ENCODE measurements around the gene ITGA1. TPM values are rescaled to one million over a fixed set of nuclear protein-coding genes. Genes with fewer than 3 reads are reported as not detected.
A peak's percentile ranks its signal among the peaks of the same experiment; 100 is the strongest.

Gene ITGA1
- total RNA-seq, 4 donors from 2014 or later: 5.7 to 20.4 (median 12.4) TPM

GRCh38 chr5:52791366-52791765 lies 3.6 kb downstream of the ITGA1 start:
- H3K4me3 ChIP-seq: peak overlapping the region in 1 of 4 donors; percentile 64
- TF ChIP-seq POLR2A (IDR thresholded peaks at IDR 0.05): no peak
- no peak for TF ChIP-seq CTCF (IDR thresholded peaks at IDR 0.05 in 4 of 5, conservative IDR thresholded peaks at IDR 0.05 in 1 of 5)
- peaks cover 0 to 6% (median 0%) of the 10 kb centered on the region in 3 donors for H3K27me3 ChIP-seq
- ATAC-seq: no peak
- no peaks in the 10 kb centered on the region for H3K36me3 ChIP-seq
- no peak for DNase-seq
- intact Hi-C loops (cut with DNase I; ENCODE audit: low total_unique reads) (no loop called here), in situ Hi-C loops (cut with MboI; ENCODE audit: low sequenced_read_pairs in 4 of 4) (loop anchor here in 1 of 4 donors (25.0 kb wide), 1 partner anchor 121 kb away; no protein-coding TSS in a partner anchor)
- no peaks in the 10 kb centered on the region for H3K9me3 ChIP-seq
- peaks cover 16 to 19% of the 10 kb centered on the region in 2 donors for H3K4me1 ChIP-seq
- peak overlapping the region; percentile 68 to 83 (median 76) for H3K27ac ChIP-seq

DNA sequence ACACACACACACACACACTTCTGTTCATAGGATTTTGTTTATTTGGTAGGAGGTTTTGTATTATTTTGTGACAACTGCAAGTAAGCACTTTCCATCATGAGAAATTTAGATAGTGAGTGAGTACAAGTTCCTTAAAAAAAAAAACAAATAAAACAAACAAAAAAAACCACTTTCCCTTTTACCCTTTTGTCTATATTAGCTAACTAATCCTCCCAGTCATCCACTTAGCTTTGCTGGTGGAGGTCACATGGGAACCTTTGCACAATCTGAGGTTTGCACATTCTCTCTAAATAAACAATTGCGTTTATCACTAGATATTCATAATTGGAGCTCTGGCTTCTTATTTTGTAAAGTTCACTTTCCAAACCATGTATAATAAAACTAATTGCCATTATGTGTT lies 6.8 kb downstream of the ITGA1 start:
- Histone ChIP-seq H3K4me1 (peaks cover 22 to 24% of the 10 kb centered on the region in 2 donors), H3K27me3 (no peaks in the 10 kb centered on the region), H3K9me3 (no peaks in the 10 kb centered on the region), H3K4me3 (no peak overlapping the region), H3K36me3 (no peaks in the 10 kb centered on the region), H3K27ac (peak overlapping the region in 2 of 4 donors; percentile 7 to 22)
- intact Hi-C loops (cut with DNase I; ENCODE audit: low total_unique reads): no loop called here
- in situ Hi-C loops (cut with MboI; ENCODE audit: low sequenced_read_pairs in 4 of 4): loop anchor here in 1 of 4 donors (25.0 kb wide), 1 partner anchor 118 kb away; no protein-coding TSS in a partner anchor
- DNase-seq (no peak), ATAC-seq (no peak)
- TF ChIP-seq CTCF (IDR thresholded peaks at IDR 0.05 in 4 of 5, conservative IDR thresholded peaks at IDR 0.05 in 1 of 5) (no peak), POLR2A (IDR thresholded peaks at IDR 0.05) (no peak)

DNA sequence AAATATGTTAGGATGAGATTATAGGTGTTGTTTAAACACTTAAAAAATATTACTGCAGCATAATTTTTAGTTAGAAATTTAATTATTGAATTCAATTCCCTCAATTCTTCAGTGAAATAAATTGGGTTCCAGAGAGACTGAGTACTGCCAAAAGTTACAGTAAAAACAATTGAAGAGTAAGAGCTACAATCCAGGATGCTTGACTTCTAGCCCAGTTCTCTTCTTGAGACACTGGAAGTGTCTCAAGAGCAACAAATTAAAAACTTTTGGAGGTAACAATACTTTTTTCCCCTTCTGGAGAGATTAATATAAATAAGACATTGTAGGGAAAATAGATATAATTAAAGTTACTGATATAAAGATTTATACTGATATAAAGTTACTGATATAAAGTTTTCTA lies 8.3 kb downstream of the ITGA1 start:
- ATAC-seq (no peak), DNase-seq (no peak)
- Histone ChIP-seq H3K9me3 (no peaks in the 10 kb centered on the region), H3K4me3 (no peak overlapping the region), H3K4me1 (peaks cover 22 to 24% of the 10 kb centered on the region in 2 donors), H3K27ac (peak overlapping the region in 3 of 4 donors; percentile 40 to 94 (median 91)), H3K27me3 (no peaks in the 10 kb centered on the region), H3K36me3 (no peaks in the 10 kb centered on the region)
- in situ Hi-C loops (cut with MboI; ENCODE audit: low sequenced_read_pairs in 4 of 4) (loop anchor here in 1 of 4 donors (25.0 kb wide), 1 partner anchor 116 kb away; no protein-coding TSS in a partner anchor), intact Hi-C loops (cut with DNase I; ENCODE audit: low total_unique reads) (no loop called here)
- TF ChIP-seq POLR2A (IDR thresholded peaks at IDR 0.05) (no peak), CTCF (IDR thresholded peaks at IDR 0.05 in 4 of 5, conservative IDR thresholded peaks at IDR 0.05 in 1 of 5) (no peak)

DNA sequence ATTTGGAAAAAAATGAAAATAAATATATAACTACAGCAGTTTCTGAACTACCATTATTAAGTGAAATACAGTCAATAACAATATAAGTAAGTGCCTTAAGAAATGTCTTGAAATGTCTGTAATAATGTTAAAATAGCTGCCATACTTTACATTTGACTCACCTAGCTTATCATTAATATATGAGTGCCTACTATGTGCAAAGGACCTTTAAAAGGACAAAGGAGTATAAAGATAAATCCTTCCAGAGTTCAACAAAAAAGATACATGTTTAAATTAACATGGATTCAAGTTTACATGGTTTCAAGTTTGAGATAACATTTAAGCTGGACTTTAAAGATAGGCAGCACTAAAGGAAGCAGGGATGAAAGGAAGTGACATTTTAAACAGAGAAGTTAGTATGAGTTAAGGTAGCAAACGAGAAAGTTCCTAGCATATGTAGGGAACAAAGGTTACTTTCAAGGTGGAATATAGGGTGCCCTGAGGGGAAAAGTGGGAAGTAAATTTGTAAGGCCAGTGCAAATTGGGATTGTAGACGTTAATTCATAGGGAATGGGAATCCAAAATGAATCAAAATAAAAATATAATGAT lies 8.9 kb downstream of the ITGA1 start:
- Histone ChIP-seq H3K9me3 (no peaks in the 10 kb centered on the region), H3K36me3 (peaks cover 0 to 3% of the 10 kb centered on the region in 2 donors), H3K27me3 (no peaks in the 10 kb centered on the region), H3K4me1 (peaks cover 28% of the 10 kb centered on the region in 2 donors), H3K27ac (peak overlapping the region; percentile 40 to 96 (median 92)), H3K4me3 (no peak overlapping the region)
- no peak for TF ChIP-seq POLR2A (IDR thresholded peaks at IDR 0.05)
- no peak for TF ChIP-seq CTCF (IDR thresholded peaks at IDR 0.05 in 4 of 5, conservative IDR thresholded peaks at IDR 0.05 in 1 of 5)
- in situ Hi-C loops (cut with MboI; ENCODE audit: low sequenced_read_pairs in 4 of 4) (loop anchor here in 1 of 4 donors (25.0 kb wide), 1 partner anchor 116 kb away; no protein-coding TSS in a partner anchor), intact Hi-C loops (cut with DNase I; ENCODE audit: low total_unique reads) (no loop called here)
- no peak for DNase-seq
- ATAC-seq: no peak
